Measurements from ENCODE around the gene SPIB.

The SPIB gene

GRCh38 chr19:50406156-50406820 lies 12.4 kb upstream of the SPIB start:
- peaks cover 34% of the 10 kb centered on the region for H3K36me3 Mint-ChIP-seq (ENCODE audit: low read depth)
- no peak for DNase-seq
- H3K27ac Mint-ChIP-seq, result no peak overlapping the region
- no peak for ATAC-seq
- no peaks in the 10 kb centered on the region for H3K4me1 Mint-ChIP-seq
- no peaks in the 10 kb centered on the region for H3K27me3 Mint-ChIP-seq
- H3K4me3 Mint-ChIP-seq, result no peak overlapping the region
- H3K9me3 Mint-ChIP-seq, result no peaks in the 10 kb centered on the region

DNA sequence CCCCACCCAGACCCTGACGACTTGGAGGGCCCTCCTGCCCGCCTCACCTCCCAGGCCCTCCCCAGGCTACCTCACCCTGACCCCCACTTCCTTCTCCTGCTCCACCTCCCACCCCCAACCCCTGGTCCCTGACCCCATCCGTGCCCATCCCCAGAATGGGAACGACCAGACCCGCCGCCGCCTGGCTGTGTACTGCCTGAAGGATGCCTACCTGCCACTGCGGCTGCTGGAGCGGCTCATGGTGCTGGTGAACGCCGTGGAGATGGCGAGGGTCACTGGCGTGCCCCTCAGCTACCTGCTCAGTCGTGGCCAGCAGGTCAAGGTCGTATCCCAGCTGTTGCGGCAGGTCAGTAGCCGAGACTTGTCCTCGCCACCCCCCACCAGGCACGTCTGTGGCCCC lies 11.9 kb upstream of the SPIB start:
- H3K4me3 Mint-ChIP-seq, result no peak overlapping the region
- ATAC-seq, result no peak
- no peaks in the 10 kb centered on the region for H3K27me3 Mint-ChIP-seq
- no peaks in the 10 kb centered on the region for H3K9me3 Mint-ChIP-seq
- H3K4me1 Mint-ChIP-seq, result no peaks in the 10 kb centered on the region
- H3K27ac Mint-ChIP-seq, result no peak overlapping the region
- DNase-seq, result no peak
- H3K36me3 Mint-ChIP-seq (ENCODE audit: low read depth), result peaks cover 34% of the 10 kb centered on the region

- peaks cover 33% of the 10 kb centered on the region for H3K36me3 Mint-ChIP-seq (ENCODE audit: low read depth)
- no peaks in the 10 kb centered on the region for H3K27me3 Mint-ChIP-seq
- no peaks in the 10 kb centered on the region for H3K4me1 Mint-ChIP-seq
These were observed 9.4 kb upstream of the SPIB start for GRCh38 chr19:50409347-50409746.

GRCh38 chr19:50410109-50410508 lies 8.6 kb upstream of the SPIB start:
- DNase-seq (no peak), ATAC-seq (no peak)
- no peak overlapping the region for H3K27ac Mint-ChIP-seq
- H3K4me3 Mint-ChIP-seq, result no peak overlapping the region
- H3K27me3 Mint-ChIP-seq, result no peaks in the 10 kb centered on the region
- H3K4me1 Mint-ChIP-seq, result no peaks in the 10 kb centered on the region
- peaks cover 35% of the 10 kb centered on the region for H3K36me3 Mint-ChIP-seq (ENCODE audit: low read depth)
- H3K9me3 Mint-ChIP-seq, result no peaks in the 10 kb centered on the region

More at GRCh38 chr19:50409347-50409746, 9.4 kb upstream of the SPIB start:
- DNase-seq (no peak), ATAC-seq (no peak)
- no peak overlapping the region for H3K4me3 Mint-ChIP-seq
- no peaks in the 10 kb centered on the region for H3K9me3 Mint-ChIP-seq
- H3K27ac Mint-ChIP-seq, result no peak overlapping the region

DNA sequence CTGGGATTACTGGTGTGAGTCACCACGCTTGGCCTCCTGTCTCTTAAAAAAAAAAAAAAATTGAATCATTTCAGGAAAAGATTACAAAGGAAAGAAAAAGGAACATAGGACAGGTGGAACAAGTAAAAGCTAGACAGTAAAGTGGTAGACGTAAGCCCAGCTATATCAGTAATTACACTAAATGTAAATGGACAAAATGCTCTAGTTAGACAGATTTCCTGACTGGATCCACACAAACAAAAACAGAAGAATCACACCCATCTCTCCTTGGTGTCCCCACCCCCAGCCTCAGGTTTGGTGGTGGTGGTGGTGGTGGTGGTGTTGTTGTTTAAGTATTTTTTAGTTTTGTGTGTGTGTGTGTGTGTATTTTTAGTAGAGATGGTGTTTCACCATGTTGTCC lies 6.3 kb upstream of the SPIB start:
- H3K36me3 Mint-ChIP-seq (ENCODE audit: low read depth), result peaks cover 25% of the 10 kb centered on the region

DNA sequence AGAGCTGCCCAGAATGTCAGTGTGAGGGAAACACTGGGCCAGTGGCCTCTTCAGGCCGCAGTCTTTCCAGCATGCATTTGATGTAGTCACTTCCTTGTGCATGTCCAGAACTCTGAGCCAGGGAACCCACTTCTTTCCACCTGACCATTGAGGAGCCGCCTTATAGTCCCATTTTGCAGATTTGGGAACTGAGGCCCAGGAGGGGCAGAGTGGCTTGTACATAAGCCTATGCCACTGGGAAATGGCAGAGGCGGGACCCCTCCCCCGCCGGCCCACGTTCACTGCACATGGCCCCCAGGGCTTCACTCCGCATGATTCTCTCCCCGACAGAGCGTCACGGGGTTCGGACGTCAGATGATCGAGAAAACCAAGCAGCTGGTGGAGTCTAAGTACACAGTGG lies 5.6 kb upstream of the SPIB start:
- Mint-ChIP-seq H3K4me1 (no peaks in the 10 kb centered on the region), H3K36me3 (ENCODE audit: low read depth) (peaks cover 25% of the 10 kb centered on the region), H3K9me3 (no peaks in the 10 kb centered on the region), H3K27ac (no peak overlapping the region), H3K27me3 (no peaks in the 10 kb centered on the region), H3K4me3 (no peak overlapping the region)
- no peak for DNase-seq
- no peak for ATAC-seq

More for the DNA sequence above, 6.3 kb upstream of the SPIB start:
- Mint-ChIP-seq H3K9me3 (no peaks in the 10 kb centered on the region), H3K27me3 (no peaks in the 10 kb centered on the region), H3K4me3 (no peak overlapping the region), H3K4me1 (no peaks in the 10 kb centered on the region), H3K27ac (no peak overlapping the region)
- ATAC-seq (no peak), DNase-seq (no peak)

- Mint-ChIP-seq H3K9me3 (no peaks in the 10 kb centered on the region), H3K27me3 (no peaks in the 10 kb centered on the region), H3K4me3 (no peak overlapping the region), H3K4me1 (peaks cover 3% of the 10 kb centered on the region), H3K36me3 (ENCODE audit: low read depth) (peaks cover 26% of the 10 kb centered on the region), H3K27ac (no peak overlapping the region)
- ATAC-seq (no peak), DNase-seq (no peak)
These were observed 5.2 kb upstream of the SPIB start for GRCh38 chr19:50413531-50413930.

DNA sequence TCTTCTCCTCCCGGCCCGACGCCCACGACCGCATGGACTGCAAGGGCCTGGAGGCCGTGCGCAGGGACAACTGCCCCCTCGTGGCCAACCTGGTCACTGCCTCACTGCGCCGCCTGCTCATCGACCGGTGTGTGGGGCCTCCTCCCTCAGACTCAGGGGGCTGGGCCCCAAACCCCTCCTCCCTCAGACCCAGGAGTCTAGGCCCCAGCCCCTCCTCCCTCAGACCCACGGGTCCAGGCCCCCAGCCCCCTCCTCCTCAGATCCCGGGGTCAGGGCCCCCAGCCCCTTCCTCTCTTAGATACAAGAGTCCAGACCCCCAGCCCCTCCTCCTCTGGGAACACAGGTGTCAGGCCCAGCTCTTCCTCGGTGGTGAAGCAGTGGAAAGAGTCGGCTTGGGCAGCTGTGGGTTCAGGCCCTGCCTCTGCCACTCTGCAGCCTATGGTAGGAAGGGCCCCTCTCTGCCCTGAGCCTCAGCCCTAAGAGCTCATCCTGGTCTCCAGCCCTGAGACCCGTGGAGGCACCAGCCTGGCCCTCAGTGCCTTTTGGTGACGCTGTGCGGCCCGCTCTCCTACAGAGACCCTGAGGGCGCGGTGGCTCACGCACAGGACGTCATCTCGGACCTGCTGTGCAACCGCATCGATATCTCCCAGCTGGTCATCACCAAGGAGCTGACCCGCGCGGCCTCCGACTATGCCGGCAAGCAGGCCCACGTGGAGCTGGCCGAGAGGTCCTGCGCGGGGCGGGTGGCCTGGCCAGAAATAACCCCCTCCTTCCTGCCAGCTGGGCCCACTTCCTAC lies 3.7 kb upstream of the SPIB start:
- H3K4me1 Mint-ChIP-seq, result peaks cover 13% of the 10 kb centered on the region
- no peak overlapping the region for H3K4me3 Mint-ChIP-seq
- ATAC-seq (peak; percentile 65), DNase-seq (peak; percentile 84)
- peaks cover 8% of the 10 kb centered on the region for H3K27me3 Mint-ChIP-seq
- no peak overlapping the region for H3K27ac Mint-ChIP-seq
- peaks cover 24% of the 10 kb centered on the region for H3K36me3 Mint-ChIP-seq (ENCODE audit: low read depth)
- no peaks in the 10 kb centered on the region for H3K9me3 Mint-ChIP-seq

- Mint-ChIP-seq H3K4me1 (peaks cover 16% of the 10 kb centered on the region), H3K4me3 (no peak overlapping the region), H3K9me3 (no peaks in the 10 kb centered on the region), H3K36me3 (ENCODE audit: low read depth) (peaks cover 26% of the 10 kb centered on the region), H3K27me3 (peaks cover 13% of the 10 kb centered on the region), H3K27ac (no peak overlapping the region)
- DNase-seq (peak; percentile 48), ATAC-seq (peak; percentile 11)
These were observed 3.1 kb upstream of the SPIB start for GRCh38 chr19:50415661-50416033.

DNA sequence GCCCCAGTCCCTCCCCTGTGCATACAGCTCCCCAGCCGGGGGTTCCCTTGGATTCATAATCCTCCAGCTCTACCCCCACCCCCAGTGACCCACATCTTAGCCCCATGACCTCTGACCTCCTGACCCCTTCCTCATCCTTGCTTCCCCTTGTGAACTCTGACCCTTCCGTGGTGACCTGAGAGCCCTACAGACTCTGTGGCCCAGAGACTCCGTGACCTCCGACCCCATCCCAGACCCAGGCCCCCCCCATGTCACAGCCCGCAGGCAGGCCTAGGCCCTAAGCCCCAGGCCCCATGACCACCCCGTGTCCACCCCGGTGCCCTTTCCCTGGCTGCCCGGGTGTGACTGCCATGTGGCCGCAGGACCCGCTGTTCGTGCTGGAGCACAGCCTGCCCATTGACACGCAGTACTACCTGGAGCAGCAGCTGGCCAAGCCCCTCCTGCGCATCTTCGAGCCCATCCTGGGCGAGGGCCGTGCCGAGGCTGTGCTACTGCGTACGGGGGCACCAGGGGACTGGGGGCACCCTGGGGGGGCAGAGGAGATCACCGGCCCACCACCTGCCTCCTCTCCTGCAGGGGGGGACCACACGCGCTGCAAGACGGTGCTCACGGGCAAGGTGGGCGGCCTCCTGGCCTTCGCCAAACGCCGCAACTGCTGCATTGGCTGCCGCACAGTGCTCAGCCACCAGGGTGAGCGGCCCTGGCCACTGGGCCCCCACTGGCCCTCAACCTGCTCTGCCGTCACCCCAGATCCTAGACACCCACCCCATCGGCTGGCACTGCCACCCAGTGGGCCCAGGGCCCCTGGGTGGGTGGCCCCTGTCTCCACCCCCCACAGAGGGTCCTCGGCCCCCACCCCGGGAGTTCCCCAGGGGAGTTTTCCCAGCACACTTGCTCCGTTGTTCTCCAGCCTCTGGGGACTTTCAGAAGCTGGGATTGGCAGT lies 2.4 kb upstream of the SPIB start:
- ATAC-seq, result no peak
- Mint-ChIP-seq H3K36me3 (ENCODE audit: low read depth) (peaks cover 26% of the 10 kb centered on the region), H3K9me3 (no peaks in the 10 kb centered on the region), H3K27me3 (peaks cover 17% of the 10 kb centered on the region), H3K4me1 (peaks cover 16% of the 10 kb centered on the region), H3K27ac (no peak overlapping the region), H3K4me3 (no peak overlapping the region)
- no peak for DNase-seq

- H3K27ac Mint-ChIP-seq, result no peak overlapping the region
- peaks cover 25% of the 10 kb centered on the region for H3K36me3 Mint-ChIP-seq (ENCODE audit: low read depth)
- peaks cover 19% of the 10 kb centered on the region for H3K27me3 Mint-ChIP-seq
- no peak overlapping the region for H3K4me3 Mint-ChIP-seq
- DNase-seq (no peak), ATAC-seq (no peak)
- H3K9me3 Mint-ChIP-seq, result no peaks in the 10 kb centered on the region
- H3K4me1 Mint-ChIP-seq, result peaks cover 16% of the 10 kb centered on the region
These were observed 1.3 kb upstream of the SPIB start for GRCh38 chr19:50417111-50418081.

GRCh38 chr19:50419022-50419579 lies 363 bp downstream of the SPIB start:
- ATAC-seq, result no peak
- peaks cover 21% of the 10 kb centered on the region for H3K36me3 Mint-ChIP-seq (ENCODE audit: low read depth)
- peak overlapping the region; percentile 75 for H3K4me3 Mint-ChIP-seq
- H3K4me1 Mint-ChIP-seq, result peaks cover 16% of the 10 kb centered on the region
- no peak for DNase-seq
- peaks cover 19% of the 10 kb centered on the region for H3K27me3 Mint-ChIP-seq
- peak overlapping the region; percentile 36 for H3K27ac Mint-ChIP-seq
- H3K9me3 Mint-ChIP-seq, result no peaks in the 10 kb centered on the region

- ATAC-seq, result no peak
- peak overlapping the region; percentile 75 for H3K4me3 Mint-ChIP-seq
These were observed 870 bp downstream of the SPIB start for GRCh38 chr19:50419580-50420035.

More at GRCh38 chr19:50419580-50420035, 870 bp downstream of the SPIB start:
- Mint-ChIP-seq H3K36me3 (ENCODE audit: low read depth) (peaks cover 18% of the 10 kb centered on the region), H3K27ac (peak overlapping the region; percentile 36), H3K9me3 (no peaks in the 10 kb centered on the region), H3K27me3 (peaks cover 19% of the 10 kb centered on the region), H3K4me1 (peaks cover 16% of the 10 kb centered on the region)
- DNase-seq, result no peak
